ENCODE data around the gene CASP10.

- TF ChIP-seq POLR2A (IDR thresholded peaks at IDR 0.05) = no peak
- TF ChIP-seq, protein P1, sequence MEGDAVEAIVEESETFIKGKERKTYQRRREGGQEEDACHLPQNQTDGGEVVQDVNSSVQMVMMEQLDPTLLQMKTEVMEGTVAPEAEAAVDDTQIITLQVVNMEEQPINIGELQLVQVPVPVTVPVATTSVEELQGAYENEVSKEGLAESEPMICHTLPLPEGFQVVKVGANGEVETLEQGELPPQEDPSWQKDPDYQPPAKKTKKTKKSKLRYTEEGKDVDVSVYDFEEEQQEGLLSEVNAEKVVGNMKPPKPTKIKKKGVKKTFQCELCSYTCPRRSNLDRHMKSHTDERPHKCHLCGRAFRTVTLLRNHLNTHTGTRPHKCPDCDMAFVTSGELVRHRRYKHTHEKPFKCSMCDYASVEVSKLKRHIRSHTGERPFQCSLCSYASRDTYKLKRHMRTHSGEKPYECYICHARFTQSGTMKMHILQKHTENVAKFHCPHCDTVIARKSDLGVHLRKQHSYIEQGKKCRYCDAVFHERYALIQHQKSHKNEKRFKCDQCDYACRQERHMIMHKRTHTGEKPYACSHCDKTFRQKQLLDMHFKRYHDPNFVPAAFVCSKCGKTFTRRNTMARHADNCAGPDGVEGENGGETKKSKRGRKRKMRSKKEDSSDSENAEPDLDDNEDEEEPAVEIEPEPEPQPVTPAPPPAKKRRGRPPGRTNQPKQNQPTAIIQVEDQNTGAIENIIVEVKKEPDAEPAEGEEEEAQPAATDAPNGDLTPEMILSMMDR (IDR thresholded peaks at IDR 0.05) = no peak
Observed at GRCh38 chr2:201188449-201188848, 5.5 kb downstream of the CASP10 start.
